Suppressor macrophage treated with lipopolysaccharide for 4 hours (primary cell): ENCODE data around the gene UXS1.

Experiments used
- DNase-seq: peaks from one replicate; pipeline ENCODE4 v3.0.0-alpha.2; 2020

UXS1 gene

GRCh38 chr2:106189325-106189724 lies 4.8 kb downstream of the UXS1 start:
- peak; percentile 60 for DNase-seq

DNA sequence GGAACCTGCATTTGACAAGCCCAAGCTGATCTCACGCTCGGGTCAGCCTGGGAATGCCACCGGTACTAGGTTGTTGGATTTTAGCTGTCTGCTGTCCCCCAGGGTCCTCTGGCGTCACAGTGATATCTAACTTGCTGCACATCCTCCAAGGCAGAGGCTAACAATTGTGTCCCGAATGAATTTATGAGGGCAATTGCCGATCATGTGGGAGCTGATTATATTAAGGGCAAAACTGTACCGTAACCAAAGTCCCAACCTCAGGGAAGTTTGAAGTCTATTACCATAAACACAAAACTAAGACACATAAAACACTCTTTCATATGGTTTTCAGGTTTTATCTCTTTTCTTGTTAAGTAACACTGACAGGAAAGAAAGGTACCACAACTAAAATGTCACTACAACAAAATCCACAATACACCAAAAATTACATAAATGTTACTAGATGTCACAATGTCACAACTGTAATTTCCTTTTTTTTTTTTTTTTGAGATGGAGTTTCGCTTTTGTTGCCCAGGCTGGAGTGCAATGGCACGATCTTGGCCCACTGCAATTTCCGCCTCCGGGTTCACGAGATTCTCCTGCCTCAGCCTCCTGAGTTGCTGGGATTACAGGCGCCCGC lies 6.7 kb downstream of the UXS1 start:
- DNase-seq: peak; percentile 44

- no peak for DNase-seq
These were observed 8.5 kb downstream of the UXS1 start for GRCh38 chr2:106185475-106186184.

DNA sequence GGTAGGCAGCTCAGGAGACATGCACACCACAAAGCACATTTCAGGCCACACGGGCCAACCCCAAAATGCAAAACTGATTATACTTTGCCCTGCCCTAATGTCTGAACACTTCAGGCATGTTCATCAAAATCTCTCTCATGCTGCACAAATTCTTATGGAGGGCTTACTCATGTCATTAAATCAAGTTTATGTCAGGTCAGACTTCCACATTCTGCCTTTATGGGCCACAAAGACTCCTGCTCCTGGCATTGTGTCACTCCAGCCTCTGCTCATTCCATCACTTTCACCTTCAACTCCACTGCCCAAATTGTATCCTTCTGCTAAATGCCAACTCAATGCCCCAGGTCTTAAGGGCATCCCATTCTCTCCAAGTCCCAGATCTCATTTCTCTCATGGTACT lies 9.2 kb downstream of the UXS1 start:
- DNase-seq: no peak

DNA sequence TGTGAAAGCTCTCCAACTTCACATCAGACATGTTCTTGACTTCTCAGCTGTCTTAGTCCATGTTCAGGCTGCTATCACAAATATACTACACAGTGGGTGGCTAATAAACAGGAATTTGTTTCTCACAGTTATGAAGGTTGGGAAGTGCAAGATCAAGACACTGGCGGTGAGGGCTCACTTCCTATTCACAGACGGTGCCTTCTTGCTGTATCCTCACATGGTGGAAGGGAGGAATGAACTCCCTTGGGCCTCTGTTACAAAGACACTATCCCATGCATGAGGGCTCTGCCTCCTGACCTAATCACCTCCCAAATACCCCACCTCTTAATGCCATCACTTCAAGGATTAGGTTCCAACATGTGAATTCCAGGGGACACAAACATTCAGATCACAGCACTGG lies 9.7 kb downstream of the UXS1 start:
- DNase-seq: no peak

DNA sequence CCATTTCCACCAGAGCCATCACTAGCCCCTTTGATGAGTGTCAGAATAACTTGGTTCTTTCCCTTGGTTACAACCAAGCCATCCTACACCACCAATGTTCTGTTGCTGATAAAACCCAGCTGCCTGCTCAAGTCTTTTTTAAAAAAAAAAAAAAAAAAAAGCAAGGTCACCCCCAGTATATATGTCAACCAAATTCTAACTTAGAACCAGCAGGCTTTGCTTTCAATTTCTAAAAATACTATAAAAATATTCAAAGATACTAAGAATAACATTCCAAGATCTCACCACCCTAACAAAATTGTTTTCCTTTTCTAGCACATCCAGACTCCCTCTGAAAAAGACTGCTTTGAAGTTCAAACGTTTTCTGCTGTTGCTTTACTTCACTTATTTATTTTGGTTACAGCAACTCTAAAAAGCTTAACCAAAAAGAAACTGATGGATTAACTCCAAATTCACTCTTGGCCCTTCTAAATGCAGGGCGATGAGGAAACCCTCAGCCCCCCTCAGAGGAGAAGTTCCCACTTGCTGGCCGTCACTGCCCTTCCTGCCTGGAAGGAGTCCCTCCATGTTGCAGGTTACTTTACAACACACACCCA lies 10.9 kb downstream of the UXS1 start:
- DNase-seq: no peak

- DNase-seq: no peak
These were observed 13.0 kb downstream of the UXS1 start for GRCh38 chr2:106181064-106181463.

GRCh38 chr2:106180602-106181001 lies 13.5 kb downstream of the UXS1 start:
- DNase-seq: no peak

GRCh38 chr2:106178716-106179115 lies 15.4 kb downstream of the UXS1 start:
- no peak for DNase-seq

DNA sequence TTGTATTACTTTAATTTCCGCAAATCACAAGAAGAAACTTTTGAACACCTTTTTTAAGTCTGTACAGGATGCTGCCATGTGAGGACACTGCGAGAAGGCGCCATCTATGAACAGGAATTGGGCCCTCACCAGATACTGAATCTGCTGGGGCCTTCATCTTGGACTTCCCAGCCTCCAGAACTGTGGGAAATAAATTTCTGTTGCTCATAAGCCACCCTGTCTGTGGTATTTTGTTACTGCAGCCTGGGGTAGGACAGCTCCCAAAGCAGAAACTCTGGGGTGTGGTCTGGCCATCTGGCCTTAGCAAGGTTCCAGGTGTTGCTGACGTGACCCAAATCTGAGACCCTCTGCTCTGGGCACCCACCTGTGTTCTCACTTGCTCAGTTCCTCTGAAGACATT lies 16.5 kb downstream of the UXS1 start:
- DNase-seq: no peak

GRCh38 chr2:106176446-106177099 lies 17.5 kb downstream of the UXS1 start:
- DNase-seq: no peak

GRCh38 chr2:106175086-106175850 lies 18.8 kb downstream of the UXS1 start:
- no peak for DNase-seq

GRCh38 chr2:106174056-106174455 lies 20.0 kb downstream of the UXS1 start:
- DNase-seq: no peak

- DNase-seq: no peak
These were observed 21.5 kb downstream of the UXS1 start for GRCh38 chr2:106172649-106173048.

DNA sequence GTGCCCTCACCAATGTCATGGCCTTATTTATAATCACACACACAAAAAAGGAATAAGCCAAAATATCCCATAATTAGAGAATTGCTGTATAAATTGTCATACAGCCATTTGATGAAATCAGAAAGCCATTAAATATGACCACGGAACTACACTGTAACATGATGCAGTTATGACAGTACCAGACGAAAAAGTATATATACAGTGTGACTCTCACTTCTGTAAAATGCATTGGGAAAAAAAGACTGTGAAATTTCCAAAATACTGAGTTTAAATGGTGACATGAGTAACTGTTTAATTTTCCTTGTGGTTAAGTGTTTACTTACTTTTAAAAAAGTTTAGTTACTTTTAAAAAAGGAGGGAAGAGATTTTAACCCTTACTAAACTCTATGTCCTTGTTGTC lies 25.4 kb downstream of the UXS1 start:
- peak; percentile 34 for DNase-seq

DNA sequence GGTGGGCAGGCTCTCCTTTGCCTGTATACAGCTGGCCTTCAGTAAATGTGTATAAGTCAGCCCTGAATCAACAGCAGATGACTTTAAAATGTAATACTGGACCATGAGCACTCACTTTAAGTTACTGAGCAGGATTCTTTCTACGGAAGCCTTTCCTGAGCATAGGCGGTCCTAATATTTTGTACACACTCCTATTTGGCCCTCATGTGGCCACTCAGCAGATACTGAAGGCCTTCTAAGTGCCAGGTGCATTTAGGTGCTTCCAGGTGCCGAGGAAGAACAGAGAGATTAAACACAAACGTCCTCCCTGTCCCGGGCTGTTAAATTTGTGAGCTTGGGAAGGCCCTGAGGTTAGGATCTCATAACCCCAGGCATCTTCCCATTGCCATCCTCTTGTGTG lies 27.0 kb downstream of the UXS1 start:
- DNase-seq: no peak

- no peak for DNase-seq
These were observed 28.5 kb downstream of the UXS1 start for GRCh38 chr2:106165561-106165960.

- no peak for DNase-seq
These were observed 29.1 kb downstream of the UXS1 start for GRCh38 chr2:106165029-106165428.

GRCh38 chr2:106163948-106164545 lies 30.1 kb downstream of the UXS1 start:
- no peak for DNase-seq

DNA sequence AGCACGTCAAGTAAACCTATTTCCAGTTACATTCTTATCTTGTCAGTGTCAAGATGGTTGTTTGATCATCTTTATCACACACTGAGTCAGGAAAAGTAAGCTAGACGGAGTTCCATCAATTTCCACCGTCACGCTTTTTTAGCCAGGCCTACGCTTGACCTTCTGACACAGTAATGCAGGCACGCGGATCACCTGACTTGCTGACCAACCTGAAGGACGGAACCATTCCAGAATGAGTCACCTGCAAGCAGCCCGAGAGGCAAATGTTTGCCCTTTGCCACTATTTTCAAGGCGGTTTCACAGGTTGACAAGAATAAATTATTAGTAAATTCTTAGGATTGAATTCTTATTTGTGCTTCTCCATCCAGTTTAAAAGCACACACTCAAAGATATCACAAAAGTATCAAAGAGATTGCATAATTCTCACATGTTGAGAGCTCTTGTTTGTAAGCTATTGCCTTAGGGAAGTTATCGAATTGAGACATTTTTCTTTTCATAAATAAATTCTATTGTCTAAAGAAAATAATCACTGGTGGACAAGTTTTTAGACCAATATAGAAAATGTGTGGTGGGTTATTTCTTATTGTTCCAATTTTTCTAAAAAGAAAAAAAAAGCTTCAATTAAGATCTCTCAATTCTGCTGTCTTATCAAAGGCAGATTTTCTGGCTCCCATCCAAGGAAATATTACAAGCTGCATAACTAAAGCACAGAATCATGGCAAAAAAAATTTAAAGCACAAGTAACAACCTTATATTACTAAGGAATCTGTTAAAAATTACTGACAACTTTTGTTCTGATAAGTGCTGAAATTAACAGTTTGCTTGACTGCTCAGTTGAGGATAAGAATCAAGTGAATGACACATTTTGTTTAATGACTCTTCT lies 31.9 kb downstream of the UXS1 start:
- DNase-seq: no peak

DNA sequence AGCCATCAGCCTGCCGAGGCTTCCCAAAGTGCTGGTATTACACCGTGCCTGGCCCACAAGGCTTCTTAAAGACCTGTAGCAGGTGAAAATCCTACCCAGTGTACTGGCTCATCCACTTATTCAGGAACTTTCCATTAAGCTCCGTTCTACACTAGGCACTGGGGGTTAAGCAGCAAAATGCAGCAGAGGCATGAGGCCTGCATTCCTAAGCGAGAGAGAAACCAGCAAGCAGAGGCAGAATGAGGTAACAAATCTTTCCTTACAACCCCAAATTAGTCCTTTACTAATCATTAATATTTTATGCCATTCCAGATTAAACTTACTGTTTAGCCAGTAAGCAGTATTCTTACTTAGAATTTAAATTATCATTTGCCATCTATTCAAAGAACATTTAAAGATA lies 32.8 kb downstream of the UXS1 start:
- DNase-seq: no peak

DNA sequence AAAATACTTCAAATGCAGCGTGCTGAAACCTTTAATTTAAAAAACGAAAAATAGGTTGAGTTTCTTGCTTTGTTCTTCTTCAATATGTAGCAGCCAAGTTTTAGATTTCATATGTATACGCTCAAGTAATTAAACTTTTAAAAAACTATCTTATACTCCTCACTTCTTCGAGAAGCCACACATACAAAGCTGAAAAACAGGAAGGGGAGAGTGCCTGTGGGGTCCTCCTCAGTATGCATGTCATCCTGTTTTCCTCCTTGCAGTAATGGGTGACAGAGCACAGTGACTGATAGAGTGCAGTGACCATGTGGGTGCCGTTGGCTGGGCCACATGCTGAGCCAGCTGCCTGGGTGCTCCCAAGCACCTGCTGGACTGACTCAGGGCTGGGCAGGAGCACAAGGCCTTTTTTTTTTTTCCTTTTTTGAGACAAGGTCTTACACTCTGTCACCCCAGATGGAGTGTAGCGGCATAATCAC lies 33.3 kb downstream of the UXS1 start:
- peak; percentile 30 for DNase-seq
